Glutamatergic neuron (in vitro differentiated cells): ENCODE measurements around the gene FAM237A. TPM values are rescaled to one million over a fixed set of nuclear protein-coding genes. Genes with fewer than 3 reads are reported as not detected.

Experiments used
- DNase-seq: peaks from one replicate; pipeline ENCODE4 v3.0.0; 2022
- H3K27ac Mint-ChIP-seq: one replicate; pipeline ENCODE4 v1.8.0; 2020; ENCODE audit warnings: mild to moderate bottlenecking, mixed read lengths, inconsistent platforms; ENCODE audit not compliant: unreplicated experiment
- H3K27me3 Mint-ChIP-seq: one replicate; pipeline ENCODE4 v1.8.0; 2020; ENCODE audit warnings: mild to moderate bottlenecking, moderate library complexity, mixed read lengths, inconsistent platforms; ENCODE audit not compliant: unreplicated experiment
- H3K36me3 Mint-ChIP-seq: one replicate; pipeline ENCODE4 v1.8.0; 2020; ENCODE audit warnings: mild to moderate bottlenecking, mixed read lengths, inconsistent platforms; ENCODE audit not compliant: unreplicated experiment
- H3K4me1 Mint-ChIP-seq: one replicate; pipeline ENCODE4 v1.8.0; 2020; ENCODE audit warnings: mild to moderate bottlenecking, low read depth, mixed read lengths, inconsistent platforms; ENCODE audit not compliant: unreplicated experiment
- H3K4me3 Mint-ChIP-seq: one replicate; pipeline ENCODE4 v1.8.0; 2020; ENCODE audit warnings: mild to moderate bottlenecking, mixed read lengths, inconsistent platforms; ENCODE audit not compliant: unreplicated experiment
- H3K9me3 Mint-ChIP-seq: one replicate; pipeline ENCODE4 v1.8.0; 2020; ENCODE audit warnings: mild to moderate bottlenecking, moderate library complexity, mixed read lengths, inconsistent platforms; ENCODE audit not compliant: unreplicated experiment
- total RNA-seq: library from RNA; stranded (reverse); fragmentation: NEBNext Ultra II Directional; extraction: Animal tissue kit (Norgen Biotek cat#: 25700); gene quantifications from one replicate; pipeline ENCODE4 v1.2.1, GENCODE V29; 2021; ENCODE audit not compliant: unreplicated experiment
- TF ChIP-seq, protein P1 (sequence below): fragments of 200-600 bp; sonication (generic); IDR thresholded peaks from one replicate; pipeline ENCODE4 v1.5.0; 2021; ENCODE audit not compliant: partially characterized antibody, unreplicated experiment

Gene FAM237A
- total RNA-seq, 1 donor from 2014 or later = not detected

- TF ChIP-seq, protein P1, sequence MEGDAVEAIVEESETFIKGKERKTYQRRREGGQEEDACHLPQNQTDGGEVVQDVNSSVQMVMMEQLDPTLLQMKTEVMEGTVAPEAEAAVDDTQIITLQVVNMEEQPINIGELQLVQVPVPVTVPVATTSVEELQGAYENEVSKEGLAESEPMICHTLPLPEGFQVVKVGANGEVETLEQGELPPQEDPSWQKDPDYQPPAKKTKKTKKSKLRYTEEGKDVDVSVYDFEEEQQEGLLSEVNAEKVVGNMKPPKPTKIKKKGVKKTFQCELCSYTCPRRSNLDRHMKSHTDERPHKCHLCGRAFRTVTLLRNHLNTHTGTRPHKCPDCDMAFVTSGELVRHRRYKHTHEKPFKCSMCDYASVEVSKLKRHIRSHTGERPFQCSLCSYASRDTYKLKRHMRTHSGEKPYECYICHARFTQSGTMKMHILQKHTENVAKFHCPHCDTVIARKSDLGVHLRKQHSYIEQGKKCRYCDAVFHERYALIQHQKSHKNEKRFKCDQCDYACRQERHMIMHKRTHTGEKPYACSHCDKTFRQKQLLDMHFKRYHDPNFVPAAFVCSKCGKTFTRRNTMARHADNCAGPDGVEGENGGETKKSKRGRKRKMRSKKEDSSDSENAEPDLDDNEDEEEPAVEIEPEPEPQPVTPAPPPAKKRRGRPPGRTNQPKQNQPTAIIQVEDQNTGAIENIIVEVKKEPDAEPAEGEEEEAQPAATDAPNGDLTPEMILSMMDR = no peak
- Mint-ChIP-seq H3K36me3 (no peaks in the 10 kb centered on the region), H3K4me3 (no peak overlapping the region), H3K4me1 (no peaks in the 10 kb centered on the region), H3K27me3 (no peaks in the 10 kb centered on the region), H3K9me3 (no peaks in the 10 kb centered on the region), H3K27ac (no peak overlapping the region)
- no peak for DNase-seq
Observed at GRCh38 chr2:206683546-206683945, 41.3 kb downstream of the FAM237A start.

GRCh38 chr2:206688453-206688852 is 46.2 kb downstream of the FAM237A start:
- no peak overlapping the region for H3K27ac Mint-ChIP-seq
- DNase-seq = no peak
- TF ChIP-seq, protein P1 = no peak
- H3K36me3 Mint-ChIP-seq = no peaks in the 10 kb centered on the region
- no peak overlapping the region for H3K4me3 Mint-ChIP-seq
- no peaks in the 10 kb centered on the region for H3K4me1 Mint-ChIP-seq
- no peaks in the 10 kb centered on the region for H3K27me3 Mint-ChIP-seq
- H3K9me3 Mint-ChIP-seq = no peaks in the 10 kb centered on the region

DNA sequence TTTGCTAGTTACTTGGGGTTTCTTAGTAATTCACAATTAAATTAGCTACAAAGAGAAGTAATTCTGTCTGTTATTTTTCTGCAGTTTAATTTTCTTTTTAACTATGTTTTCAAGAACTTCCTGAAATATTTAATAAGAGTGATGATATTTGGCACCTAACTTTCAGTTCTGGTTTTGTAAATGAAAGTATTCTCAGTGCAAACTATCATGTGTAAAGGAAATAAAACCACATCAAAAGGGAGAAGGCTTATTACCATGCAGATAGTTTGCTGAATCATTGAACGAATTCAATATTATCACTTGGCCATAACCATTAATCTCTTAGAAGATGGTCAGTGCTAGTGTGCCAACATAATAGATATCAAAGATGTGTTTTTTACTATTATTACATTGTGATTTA is 46.7 kb downstream of the FAM237A start:
- TF ChIP-seq, protein P1 = no peak
- no peak overlapping the region for H3K4me3 Mint-ChIP-seq
- H3K4me1 Mint-ChIP-seq = no peaks in the 10 kb centered on the region
- no peak for DNase-seq
- H3K9me3 Mint-ChIP-seq = no peaks in the 10 kb centered on the region
- H3K36me3 Mint-ChIP-seq = no peaks in the 10 kb centered on the region
- H3K27me3 Mint-ChIP-seq = no peaks in the 10 kb centered on the region
- H3K27ac Mint-ChIP-seq = no peak overlapping the region

- DNase-seq = no peak
- Mint-ChIP-seq H3K4me3 (no peak overlapping the region), H3K9me3 (no peaks in the 10 kb centered on the region), H3K27ac (no peak overlapping the region), H3K4me1 (no peaks in the 10 kb centered on the region), H3K36me3 (no peaks in the 10 kb centered on the region), H3K27me3 (no peaks in the 10 kb centered on the region)
- TF ChIP-seq, protein P1 = no peak
Observed at GRCh38 chr2:206692971-206693370, 50.7 kb downstream of the FAM237A start.

GRCh38 chr2:206693399-206694137 is 51.3 kb downstream of the FAM237A start:
- H3K9me3 Mint-ChIP-seq = no peaks in the 10 kb centered on the region
- no peaks in the 10 kb centered on the region for H3K36me3 Mint-ChIP-seq
- TF ChIP-seq, protein P1 = peak; percentile 75
- H3K4me1 Mint-ChIP-seq = no peaks in the 10 kb centered on the region
- no peak overlapping the region for H3K27ac Mint-ChIP-seq
- no peak overlapping the region for H3K4me3 Mint-ChIP-seq
- H3K27me3 Mint-ChIP-seq = no peaks in the 10 kb centered on the region
- DNase-seq = no peak
